ENCODE measurements around the gene HDAC8. TPM values are rescaled to one million over a fixed set of nuclear protein-coding genes. Genes with fewer than 3 reads are reported as not detected.

Gene HDAC8
- total RNA-seq, 1 experiment from 2014 or later = 21.4 TPM

DNA sequence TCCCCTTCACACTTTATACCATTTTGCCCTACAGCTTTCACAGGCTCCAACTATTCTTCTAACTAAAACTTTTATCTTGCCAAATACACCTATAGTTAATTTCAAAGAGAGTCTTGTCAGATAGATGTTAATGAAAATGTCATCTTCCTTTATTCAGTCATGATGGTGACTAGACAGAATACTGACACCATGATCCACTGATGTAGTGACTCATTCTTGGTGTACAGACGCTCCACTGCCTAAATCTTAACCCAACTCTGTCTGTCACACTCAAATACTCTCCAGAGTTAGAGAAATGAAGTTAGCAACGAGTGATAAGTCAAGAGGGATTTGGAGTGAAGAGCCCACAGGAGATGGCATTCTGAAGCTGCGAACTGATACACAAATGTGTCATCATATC is 32.1 kb upstream of the HDAC8 start:
- Histone ChIP-seq H3K4me2 (ENCODE audit: insufficient read depth, insufficient read length, low read length) (no peak overlapping the region), H2BK15ac (ENCODE audit: low read depth, low read length) (no peak overlapping the region), H4K91ac (ENCODE audit: insufficient read length, low read depth, low read length) (no peak overlapping the region), H3K9ac (ENCODE audit: extremely low read depth, insufficient read length, low read length) (no peak overlapping the region), H3T11ph (ENCODE audit: low read length) (no peak overlapping the region), H2BK20ac (ENCODE audit: low read depth, low read length, poor library complexity, severe bottlenecking) (no peak overlapping the region), H3K23me2 (ENCODE audit: insufficient read length, low read depth, low read length, poor library complexity, severe bottlenecking) (no peaks in the 10 kb centered on the region), H2BK12ac (ENCODE audit: insufficient read length, low read depth, low read length) (no peak overlapping the region), H3K56ac (ENCODE audit: insufficient read length, low read depth, low read length) (no peak overlapping the region), H4K20me1 (ENCODE audit: control insufficient read depth, insufficient read depth, insufficient read length) (no peaks in the 10 kb centered on the region), H3K14ac (ENCODE audit: insufficient read depth, low read length) (no peak overlapping the region), H2BK5ac (ENCODE audit: insufficient read length, low read length) (no peak overlapping the region), H3K79me2 (ENCODE audit: insufficient read depth, low read length) (no peaks in the 10 kb centered on the region), H3K18ac (ENCODE audit: insufficient read length, low read depth, low read length) (no peak overlapping the region), H3K79me1 (ENCODE audit: insufficient read depth, low read depth, low read length, poor library complexity, severe bottlenecking) (no peaks in the 10 kb centered on the region), H3K9me3 (ENCODE audit: control insufficient read depth, low read depth, low read length) (peaks cover 33% of the 10 kb centered on the region), H2AFZ (ENCODE audit: low read length) (no peak overlapping the region), H3K23ac (ENCODE audit: insufficient read length, low read depth, low read length) (no peak overlapping the region), H3K4ac (ENCODE audit: low read depth, low read length) (no peak overlapping the region), H4K8ac (replicated peaks; ENCODE audit: insufficient read length, low read depth, low read length) (no peak overlapping the region), H3K4me1 (ENCODE audit: insufficient read depth, low read length) (no peaks in the 10 kb centered on the region), H3K27ac (ENCODE audit: insufficient read length, low read depth, low read length) (no peak overlapping the region), H3K27me3 (ENCODE audit: insufficient read depth, low read length) (no peaks in the 10 kb centered on the region), H4K5ac (ENCODE audit: insufficient read length, low read depth, low read length) (no peak overlapping the region), H2AK5ac (ENCODE audit: insufficient read length, low read length) (no peak overlapping the region), H2BK120ac (ENCODE audit: low read depth, low read length, poor library complexity, severe bottlenecking) (no peak overlapping the region)
- DNase-seq = no peak
- peaks cover 59 to 60% of the 10 kb centered on the region in 2 experiments for H3K9me3 Mint-ChIP-seq
- TF ChIP-seq, protein P1, sequence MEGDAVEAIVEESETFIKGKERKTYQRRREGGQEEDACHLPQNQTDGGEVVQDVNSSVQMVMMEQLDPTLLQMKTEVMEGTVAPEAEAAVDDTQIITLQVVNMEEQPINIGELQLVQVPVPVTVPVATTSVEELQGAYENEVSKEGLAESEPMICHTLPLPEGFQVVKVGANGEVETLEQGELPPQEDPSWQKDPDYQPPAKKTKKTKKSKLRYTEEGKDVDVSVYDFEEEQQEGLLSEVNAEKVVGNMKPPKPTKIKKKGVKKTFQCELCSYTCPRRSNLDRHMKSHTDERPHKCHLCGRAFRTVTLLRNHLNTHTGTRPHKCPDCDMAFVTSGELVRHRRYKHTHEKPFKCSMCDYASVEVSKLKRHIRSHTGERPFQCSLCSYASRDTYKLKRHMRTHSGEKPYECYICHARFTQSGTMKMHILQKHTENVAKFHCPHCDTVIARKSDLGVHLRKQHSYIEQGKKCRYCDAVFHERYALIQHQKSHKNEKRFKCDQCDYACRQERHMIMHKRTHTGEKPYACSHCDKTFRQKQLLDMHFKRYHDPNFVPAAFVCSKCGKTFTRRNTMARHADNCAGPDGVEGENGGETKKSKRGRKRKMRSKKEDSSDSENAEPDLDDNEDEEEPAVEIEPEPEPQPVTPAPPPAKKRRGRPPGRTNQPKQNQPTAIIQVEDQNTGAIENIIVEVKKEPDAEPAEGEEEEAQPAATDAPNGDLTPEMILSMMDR (conservative IDR thresholded peaks at IDR 0.05) = no peak
- H3K36me3 Mint-ChIP-seq (ENCODE audit: insufficient read depth in 1 of 3, low read depth in 3 of 3) = peaks cover 0 to 15% (median 0%) of the 10 kb centered on the region in 3 experiments; a peak in 4 of 7 replicates
- H3K27ac Mint-ChIP-seq = no peak overlapping the region
- H3K27me3 Mint-ChIP-seq (ENCODE audit: low read depth) = no peaks in the 10 kb centered on the region
- H3K4me1 Mint-ChIP-seq = no peaks in the 10 kb centered on the region
- no peak overlapping the region for H3K4me3 Mint-ChIP-seq
- no CpG with 5 or more reads among the region's 3 CpGs for WGBS (ENCODE audit: extremely low coverage, insufficient read length, low lambda C conversion rate)
